Pancreas (tissue), 10 donors: ENCODE results near the gene LAYN. TPM values are rescaled to one million over a fixed set of nuclear protein-coding genes. Genes with fewer than 3 reads are reported as not detected.

Experiments
- ATAC-seq, 4 donors: fragments of 200-7000 bp; cut with Tn5 transposase; one replicate each; pipeline versions ENCODE4 v1.8.0 to v1.9.1; 2020; ENCODE audit warnings: mild to moderate bottlenecking in 4 of 4, moderate library complexity in 4 of 4
- DNase-seq, 6 donors: peaks; one replicate each; pipeline ENCODE4 v3.0.0-alpha.2; 2020
- FAIRE-seq: peaks from 2 replicates; lab custom pipeline; 2012; peaks lifted over from hg19 to GRCh38; lab: Jason Lieb, UNC
- H3K27ac ChIP-seq, 4 donors: fragments of 200-600 bp; sonication (generic); 1 replicate in 3 of 4; 2 replicates in 1 of 4; pipeline versions ENCODE4 v1.5.0 to v1.8.0; 2020
- H3K27me3 ChIP-seq, 4 donors: fragments of 200-600 bp; one replicate each; pipeline ENCODE4 v1.8.0; 2021
- H3K36me3 ChIP-seq, 3 donors: fragments of 200-600 bp; sonication (generic) in 1 of 3; one replicate each; pipeline versions ENCODE4 v1.5.0 to v1.8.0; 2020 to 2021
- H3K4me1 ChIP-seq, 3 donors: fragments of 200-600 bp; one replicate each; pipeline ENCODE4 v1.8.0; 2021
- H3K4me3 ChIP-seq, 4 donors: fragments of 200-600 bp; sonication (generic) in 2 of 4; one replicate each; pipeline versions ENCODE4 v1.5.0 to v1.8.0; 2020 to 2021
- H3K9me3 ChIP-seq, 4 donors: fragments of 200-600 bp; one replicate each; pipeline ENCODE4 v1.8.0; 2021
- CTCF ChIP-seq, 4 donors: fragments of 200-600 bp; sonication (generic) in 3 of 4; IDR thresholded peaks; one replicate each; pipeline versions ENCODE4 v1.5.0 to v1.8.0; 2021; ENCODE audit warnings: antibody characterized with exemption in 4 of 4
- WGBS, 2 donors: extraction: QIAGEN DNeasy Blood & Tissue Kit; methylation state at CpG; one replicate each; pipeline ENCODE4 v1.1.7; 2013; 5-methylcytosine and 5-hydroxymethylcytosine counted together
- intact Hi-C, 3 donors: fragments of 100-400 bp; cut with DNase I; formaldehyde crosslinking; loops; one replicate each; pipeline versions ENCODE4 v1.11.1 to v1.14.2; 2022
- polyA plus RNA-seq, 2 donors: library from polyadenylated mRNA; stranded (reverse); fragments of 200-250 nt; gene quantifications; one replicate each; pipeline ENCODE4 v1.2.3, GENCODE V29; 2013
- total RNA-seq, 6 donors: library from RNA; stranded (reverse); fragmentation: NEBNext Ultra II Directional in 4 of 6; extraction: Animal tissue kit (Norgen Biotek cat#: 25700) in 4 of 6; gene quantifications; one replicate each; pipeline versions ENCODE4 v1.2.1 to v1.2.4, GENCODE V29; 2021 to 2023
- donor health status: healthy with polysubstance abuse.
- donor health status: DM: no; HTN: no; CAD: no; lungs with moderate emphysema.
- donor health status: DM: no; HTN: no; CAD: no.
- donor health status: control.
- donor health status: control.
- donor health status: Bipolar disorder and iron deficiency.
- donor health status: DM: yes; HTN: yes; CAD: no.
- donor health status: DM: no; HTN: no; CAD: no.
- donor health status: DM: no; HTN: no; CAD: no.
- donor health status: DM: yes; HTN: yes; CAD: no.

The LAYN gene
- total and polyA plus RNA-seq, 8 donors = 0.44 to 3.2 (median 1.1) TPM

GRCh38 chr11:111528557-111528956, 12.0 kb upstream of the LAYN start:
- no peak for ATAC-seq
- no peaks in the 10 kb centered on the region for H3K9me3 ChIP-seq
- H3K27me3 ChIP-seq = peaks cover 0 to 6% (median 0%) of the 10 kb centered on the region in 4 donors
- H3K4me1 ChIP-seq = no peaks in the 10 kb centered on the region
- H3K27ac ChIP-seq = no peak overlapping the region
- H3K4me3 ChIP-seq = no peak overlapping the region
- no peak for FAIRE-seq
- 21 to 31% methylated on average over 1 of the region's 1 CpG for WGBS, 2 donors
- TF ChIP-seq CTCF (IDR thresholded peaks at IDR 0.05) = no peak
- no peak for DNase-seq
- intact Hi-C loops = no loop called here
- H3K36me3 ChIP-seq = no peaks in the 10 kb centered on the region

GRCh38 chr11:111530091-111530490, 10.4 kb upstream of the LAYN start:
- ATAC-seq (no peak), FAIRE-seq (no peak), DNase-seq (no peak)
- Histone ChIP-seq H3K27ac (no peak overlapping the region), H3K4me1 (no peaks in the 10 kb centered on the region), H3K4me3 (no peak overlapping the region), H3K27me3 (peaks cover 0 to 6% (median 0%) of the 10 kb centered on the region in 4 donors), H3K9me3 (no peaks in the 10 kb centered on the region), H3K36me3 (no peaks in the 10 kb centered on the region)
- 81 to 82% methylated on average over 3 of the region's 3 CpGs for WGBS, 2 donors
- TF ChIP-seq CTCF (IDR thresholded peaks at IDR 0.05) = no peak
- intact Hi-C loops = no loop called here

- H3K36me3 ChIP-seq = no peaks in the 10 kb centered on the region
- no peak overlapping the region for H3K4me3 ChIP-seq
- no peak overlapping the region for H3K27ac ChIP-seq
- no peak for TF ChIP-seq CTCF (IDR thresholded peaks at IDR 0.05)
- ATAC-seq (no peak), FAIRE-seq (no peak), DNase-seq (no peak)
- intact Hi-C loops = no loop called here
- H3K4me1 ChIP-seq = no peaks in the 10 kb centered on the region
- H3K9me3 ChIP-seq = no peaks in the 10 kb centered on the region
- peaks cover 0 to 6% (median 0%) of the 10 kb centered on the region in 4 donors for H3K27me3 ChIP-seq
These were observed 9.4 kb upstream of the LAYN start for GRCh38 chr11:111531136-111531535.

GRCh38 chr11:111531687-111532364, 8.7 kb upstream of the LAYN start:
- no peaks in the 10 kb centered on the region for H3K9me3 ChIP-seq
- DNase-seq = no peak
- H3K36me3 ChIP-seq = no peaks in the 10 kb centered on the region
- no peak overlapping the region for H3K27ac ChIP-seq
- WGBS, 2 donors = 63 to 73% methylated on average over 9 of the region's 9 CpGs
- FAIRE-seq = no peak
- no peak for ATAC-seq
- no peak overlapping the region for H3K4me3 ChIP-seq
- no peaks in the 10 kb centered on the region for H3K4me1 ChIP-seq
- H3K27me3 ChIP-seq = peaks cover 0 to 6% (median under 1%) of the 10 kb centered on the region in 4 donors
- intact Hi-C loops = no loop called here
- TF ChIP-seq CTCF (IDR thresholded peaks at IDR 0.05) = no peak

- no peaks in the 10 kb centered on the region for H3K9me3 ChIP-seq
- no peak overlapping the region for H3K27ac ChIP-seq
- no peaks in the 10 kb centered on the region for H3K4me1 ChIP-seq
- intact Hi-C loops = no loop called here
- no peak for TF ChIP-seq CTCF (IDR thresholded peaks at IDR 0.05)
- WGBS, 2 donors = 79 to 81% methylated on average over 5 of the region's 5 CpGs
- ATAC-seq (no peak), FAIRE-seq (no peak), DNase-seq (no peak)
- H3K36me3 ChIP-seq = no peaks in the 10 kb centered on the region
- H3K4me3 ChIP-seq = no peak overlapping the region
- peaks cover 0 to 6% (median 2%) of the 10 kb centered on the region in 4 donors for H3K27me3 ChIP-seq
These were observed 8.2 kb upstream of the LAYN start for GRCh38 chr11:111532365-111532709.
